ENCODE measurements around the gene CARM1. TPM values are rescaled to one million over a fixed set of nuclear protein-coding genes. Genes with fewer than 3 reads are reported as not detected.

Gene CARM1
- total RNA-seq, 2 donors from 2014 or later: 18.5 to 21.2 TPM

DNA sequence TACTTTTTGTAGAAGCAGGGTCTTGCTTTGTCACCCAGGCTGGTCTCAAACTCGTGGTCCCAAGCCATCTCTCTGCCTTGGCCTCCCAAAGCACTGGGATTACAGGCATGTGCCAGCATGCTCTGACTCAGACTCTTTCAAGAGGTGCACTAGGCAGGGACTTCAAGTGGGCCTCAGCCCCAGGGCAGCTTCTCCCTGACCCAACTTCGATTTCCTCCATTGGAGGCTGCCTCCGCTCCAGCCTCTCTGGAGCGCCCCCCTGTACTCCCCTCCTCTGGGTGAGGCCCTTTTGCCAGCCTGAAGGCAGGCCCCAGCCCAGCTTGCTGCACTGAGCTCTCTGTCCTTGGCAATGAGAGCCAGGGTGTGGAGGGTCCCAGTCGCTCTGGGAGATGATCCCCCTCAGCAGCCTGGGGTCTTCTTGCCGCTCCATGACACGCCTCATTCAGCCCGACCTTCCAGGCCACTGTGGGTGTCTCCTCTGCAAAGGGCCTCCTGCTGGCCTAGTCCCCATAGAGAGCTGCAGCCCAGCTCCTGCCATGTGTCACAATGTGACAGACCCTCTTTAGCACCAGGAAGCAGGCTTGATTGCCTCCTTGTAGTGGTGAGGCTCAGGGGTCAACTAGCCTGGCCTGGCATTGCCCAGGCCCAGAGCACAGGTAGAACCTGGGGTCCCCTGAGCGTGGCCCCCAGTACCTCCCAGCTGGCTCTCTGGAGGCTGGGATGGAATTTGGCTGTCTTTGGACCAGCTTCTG lies 16.4 kb downstream of the CARM1 start:
- H3K4me3 ChIP-seq: no peak overlapping the region
- no peaks in the 10 kb centered on the region for H3K9me3 ChIP-seq
- TF ChIP-seq, protein P1, sequence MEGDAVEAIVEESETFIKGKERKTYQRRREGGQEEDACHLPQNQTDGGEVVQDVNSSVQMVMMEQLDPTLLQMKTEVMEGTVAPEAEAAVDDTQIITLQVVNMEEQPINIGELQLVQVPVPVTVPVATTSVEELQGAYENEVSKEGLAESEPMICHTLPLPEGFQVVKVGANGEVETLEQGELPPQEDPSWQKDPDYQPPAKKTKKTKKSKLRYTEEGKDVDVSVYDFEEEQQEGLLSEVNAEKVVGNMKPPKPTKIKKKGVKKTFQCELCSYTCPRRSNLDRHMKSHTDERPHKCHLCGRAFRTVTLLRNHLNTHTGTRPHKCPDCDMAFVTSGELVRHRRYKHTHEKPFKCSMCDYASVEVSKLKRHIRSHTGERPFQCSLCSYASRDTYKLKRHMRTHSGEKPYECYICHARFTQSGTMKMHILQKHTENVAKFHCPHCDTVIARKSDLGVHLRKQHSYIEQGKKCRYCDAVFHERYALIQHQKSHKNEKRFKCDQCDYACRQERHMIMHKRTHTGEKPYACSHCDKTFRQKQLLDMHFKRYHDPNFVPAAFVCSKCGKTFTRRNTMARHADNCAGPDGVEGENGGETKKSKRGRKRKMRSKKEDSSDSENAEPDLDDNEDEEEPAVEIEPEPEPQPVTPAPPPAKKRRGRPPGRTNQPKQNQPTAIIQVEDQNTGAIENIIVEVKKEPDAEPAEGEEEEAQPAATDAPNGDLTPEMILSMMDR (IDR thresholded peaks at IDR 0.05): no peak
- no peak for DNase-seq (ENCODE audit: low spot score)
- peaks cover 2 to 27% of the 10 kb centered on the region in 2 donors for H3K4me1 ChIP-seq (ENCODE audit: control insufficient read depth in 1 of 2, low read depth in 2 of 2)
- no peak overlapping the region for H3K27ac ChIP-seq
- no peak for ATAC-seq (ENCODE audit: insufficient number of reproducible peaks, low FRiP score, low read depth)
- H3K36me3 ChIP-seq: no peaks in the 10 kb centered on the region
- no peaks in the 10 kb centered on the region for H3K27me3 ChIP-seq (replicated peaks; ENCODE audit: insufficient read depth)

DNA sequence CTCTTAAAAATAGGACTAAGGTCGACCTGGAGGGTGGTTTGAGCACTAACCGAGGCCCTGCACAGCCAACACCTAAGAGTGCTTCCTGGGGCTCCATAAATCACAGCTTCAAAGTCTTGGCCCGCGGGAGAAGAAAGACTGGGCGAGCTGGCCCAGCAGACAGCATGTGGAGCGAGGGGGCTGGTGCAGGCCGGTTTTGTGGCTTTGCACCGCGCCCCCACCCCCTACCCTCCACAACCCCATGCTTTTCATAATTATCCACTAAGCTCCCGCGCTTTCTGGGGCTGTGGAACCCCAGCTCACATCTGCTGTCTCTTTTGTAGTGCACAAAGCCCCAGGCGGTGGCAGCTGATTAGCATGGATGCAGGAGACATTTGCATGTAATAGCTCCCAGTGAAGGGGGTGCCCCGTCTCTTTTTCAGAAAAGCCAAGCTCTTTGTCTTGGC lies 17.1 kb downstream of the CARM1 start:
- ATAC-seq (ENCODE audit: insufficient number of reproducible peaks, low FRiP score, low read depth) (no peak), DNase-seq (ENCODE audit: low spot score) (no peak)
- TF ChIP-seq, protein P1 (IDR thresholded peaks at IDR 0.05): no peak
- Histone ChIP-seq H3K27me3 (replicated peaks; ENCODE audit: insufficient read depth) (no peaks in the 10 kb centered on the region), H3K27ac (no peak overlapping the region), H3K4me3 (no peak overlapping the region), H3K36me3 (no peaks in the 10 kb centered on the region), H3K4me1 (ENCODE audit: control insufficient read depth in 1 of 2, low read depth in 2 of 2) (peaks cover 2 to 24% of the 10 kb centered on the region in 2 donors), H3K9me3 (no peaks in the 10 kb centered on the region)

DNA sequence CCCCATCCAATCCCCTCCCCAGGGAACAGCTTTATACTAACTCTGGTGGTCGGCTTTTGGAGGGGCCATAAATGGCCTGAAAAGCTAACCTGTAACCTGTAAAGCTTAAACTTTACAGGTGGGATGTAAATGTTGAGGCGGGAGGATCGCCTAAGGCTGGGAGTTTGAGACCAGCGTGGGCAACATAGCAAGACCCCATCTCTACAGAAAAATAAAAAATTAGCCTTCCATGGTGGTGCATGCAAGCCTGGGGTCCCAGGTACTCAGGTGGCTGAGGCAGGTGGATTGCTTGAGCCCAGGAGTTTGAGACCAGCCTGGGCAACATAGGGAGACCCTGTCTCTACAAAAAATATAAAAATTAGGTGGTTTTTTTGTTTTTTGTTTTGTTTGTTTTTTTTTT lies 18.5 kb downstream of the CARM1 start:
- Histone ChIP-seq H3K4me1 (ENCODE audit: control insufficient read depth in 1 of 2, low read depth in 2 of 2) (peaks cover 2 to 23% of the 10 kb centered on the region in 2 donors), H3K36me3 (no peaks in the 10 kb centered on the region), H3K27me3 (replicated peaks; ENCODE audit: insufficient read depth) (no peaks in the 10 kb centered on the region), H3K27ac (no peak overlapping the region), H3K9me3 (no peaks in the 10 kb centered on the region), H3K4me3 (no peak overlapping the region)
- TF ChIP-seq, protein P1 (IDR thresholded peaks at IDR 0.05): no peak
- ATAC-seq (ENCODE audit: insufficient number of reproducible peaks, low FRiP score, low read depth) (no peak), DNase-seq (ENCODE audit: low spot score) (no peak)

DNA sequence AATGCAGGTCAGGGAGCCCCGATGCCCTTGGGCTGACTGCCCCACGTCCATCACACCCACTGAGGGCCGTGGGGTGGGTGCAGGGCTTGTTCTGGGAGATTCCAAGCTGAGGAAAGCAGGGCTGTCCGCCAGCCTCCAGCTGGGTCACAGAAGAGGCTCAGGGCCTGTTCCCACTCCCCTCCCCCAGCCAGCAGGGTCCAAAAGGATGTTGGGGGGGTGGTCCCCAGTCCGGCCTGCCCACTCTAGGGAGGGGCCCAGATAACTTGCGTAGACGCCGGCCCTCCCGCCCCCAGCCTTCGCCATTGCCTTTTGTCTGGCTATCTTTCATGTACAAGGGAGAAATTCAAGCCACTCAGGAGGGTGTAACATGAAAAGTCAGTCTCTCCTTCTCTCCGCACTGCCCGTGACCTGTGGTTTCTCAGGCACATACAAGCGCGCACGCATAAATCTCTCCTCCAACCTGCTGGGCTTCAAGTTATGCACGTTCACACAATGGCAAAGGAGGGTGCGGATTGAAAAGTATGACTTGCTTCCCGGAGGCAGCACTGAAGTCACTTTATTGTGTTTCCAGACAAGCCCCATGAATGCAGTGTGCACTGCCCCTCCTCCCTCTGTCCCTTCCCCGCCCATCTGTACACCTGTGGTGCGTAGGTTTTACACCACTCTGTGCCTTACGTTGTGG lies 20.2 kb downstream of the CARM1 start:
- no peaks in the 10 kb centered on the region for H3K36me3 ChIP-seq
- no peaks in the 10 kb centered on the region for H3K27me3 ChIP-seq (replicated peaks; ENCODE audit: insufficient read depth)
- ATAC-seq (ENCODE audit: insufficient number of reproducible peaks, low FRiP score, low read depth) (no peak), DNase-seq (ENCODE audit: low spot score) (no peak)
- no peaks in the 10 kb centered on the region for H3K9me3 ChIP-seq
- H3K27ac ChIP-seq: no peak overlapping the region
- H3K4me1 ChIP-seq (ENCODE audit: control insufficient read depth in 1 of 2, low read depth in 2 of 2): peaks cover 0 to 18% of the 10 kb centered on the region in 2 donors
- H3K4me3 ChIP-seq: no peak overlapping the region
- TF ChIP-seq, protein P1 (IDR thresholded peaks at IDR 0.05): no peak

DNA sequence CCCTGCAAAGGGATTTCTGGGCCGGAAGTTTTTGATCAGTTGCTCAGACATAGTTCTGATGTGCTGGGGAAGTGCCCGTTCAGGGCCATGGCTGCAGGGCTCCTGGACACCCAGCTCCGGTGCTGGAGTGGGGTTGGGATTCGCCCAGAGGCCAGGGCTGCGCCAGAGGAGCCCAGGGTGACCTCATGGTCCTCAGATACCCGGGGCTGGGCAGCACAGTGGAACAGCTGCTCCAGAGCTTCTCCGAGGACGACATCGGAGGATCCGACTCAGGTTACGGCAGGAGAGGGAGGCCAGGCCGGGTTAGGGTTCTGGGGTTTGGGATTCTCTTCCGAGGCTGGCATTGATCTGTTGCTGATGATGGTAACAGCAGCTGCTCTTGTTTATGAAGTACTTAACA lies 20.9 kb downstream of the CARM1 start:
- Histone ChIP-seq H3K4me3 (no peak overlapping the region), H3K4me1 (ENCODE audit: control insufficient read depth in 1 of 2, low read depth in 2 of 2) (peaks cover 0 to 14% of the 10 kb centered on the region in 2 donors), H3K36me3 (no peaks in the 10 kb centered on the region), H3K27ac (no peak overlapping the region), H3K27me3 (replicated peaks; ENCODE audit: insufficient read depth) (no peaks in the 10 kb centered on the region), H3K9me3 (no peaks in the 10 kb centered on the region)
- ATAC-seq (ENCODE audit: insufficient number of reproducible peaks, low FRiP score, low read depth): no peak
- TF ChIP-seq, protein P1 (IDR thresholded peaks at IDR 0.05): no peak
- no peak for DNase-seq (ENCODE audit: low spot score)

Measured in thoracic aorta (tissue), 2 donors.